ENCODE measurements around the gene ANK3.

ANK3 gene

DNA sequence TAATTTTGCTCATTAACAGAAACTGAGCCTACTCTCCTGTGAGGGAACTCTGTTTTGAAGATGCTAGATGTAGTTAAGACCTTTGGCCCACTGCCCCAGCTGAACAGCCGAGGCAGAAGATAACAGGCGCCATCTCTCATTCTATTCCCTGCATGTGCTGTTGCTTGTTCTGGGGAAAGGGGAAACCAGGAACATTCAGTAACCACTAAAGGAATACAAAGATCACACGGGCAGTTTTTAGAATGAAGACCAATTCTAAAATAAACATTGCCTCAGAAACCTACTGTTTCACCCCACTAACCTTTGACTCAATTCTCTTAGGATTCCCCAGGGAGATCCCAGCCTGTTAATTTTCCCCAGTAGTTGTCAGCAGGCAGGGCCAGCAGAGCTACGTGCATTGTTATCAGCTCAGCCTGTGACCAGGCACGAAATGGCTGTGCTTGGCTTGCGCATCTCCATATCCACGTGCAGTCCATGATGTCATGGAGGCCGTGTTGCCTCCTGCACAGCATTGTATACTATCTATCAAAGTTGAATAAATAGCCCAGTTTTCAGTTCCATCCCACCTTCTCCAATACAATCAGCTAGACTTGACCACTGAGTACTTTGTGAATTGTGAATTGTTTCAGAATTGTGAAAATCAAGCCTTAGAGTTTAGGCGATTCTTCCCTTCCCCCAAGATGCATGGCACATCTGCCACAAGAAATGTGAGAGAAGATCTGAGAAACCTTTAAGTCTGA is 36.0 kb downstream of the ANK3 start:
- no peaks in the 10 kb centered on the region for H3K9me3 ChIP-seq
- DNase-seq = no peak
- H3K4me1 ChIP-seq = peaks cover 0 to 11% (median 0%) of the 10 kb centered on the region in 4 donors
- TF ChIP-seq, protein P1, sequence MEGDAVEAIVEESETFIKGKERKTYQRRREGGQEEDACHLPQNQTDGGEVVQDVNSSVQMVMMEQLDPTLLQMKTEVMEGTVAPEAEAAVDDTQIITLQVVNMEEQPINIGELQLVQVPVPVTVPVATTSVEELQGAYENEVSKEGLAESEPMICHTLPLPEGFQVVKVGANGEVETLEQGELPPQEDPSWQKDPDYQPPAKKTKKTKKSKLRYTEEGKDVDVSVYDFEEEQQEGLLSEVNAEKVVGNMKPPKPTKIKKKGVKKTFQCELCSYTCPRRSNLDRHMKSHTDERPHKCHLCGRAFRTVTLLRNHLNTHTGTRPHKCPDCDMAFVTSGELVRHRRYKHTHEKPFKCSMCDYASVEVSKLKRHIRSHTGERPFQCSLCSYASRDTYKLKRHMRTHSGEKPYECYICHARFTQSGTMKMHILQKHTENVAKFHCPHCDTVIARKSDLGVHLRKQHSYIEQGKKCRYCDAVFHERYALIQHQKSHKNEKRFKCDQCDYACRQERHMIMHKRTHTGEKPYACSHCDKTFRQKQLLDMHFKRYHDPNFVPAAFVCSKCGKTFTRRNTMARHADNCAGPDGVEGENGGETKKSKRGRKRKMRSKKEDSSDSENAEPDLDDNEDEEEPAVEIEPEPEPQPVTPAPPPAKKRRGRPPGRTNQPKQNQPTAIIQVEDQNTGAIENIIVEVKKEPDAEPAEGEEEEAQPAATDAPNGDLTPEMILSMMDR (IDR thresholded peaks at IDR 0.05) = no peak
- no peaks in the 10 kb centered on the region for H3K27me3 ChIP-seq
- no peak overlapping the region for H3K4me3 ChIP-seq
- no peak overlapping the region for H3K27ac ChIP-seq
- intact Hi-C loops (cut with DNase I; ENCODE audit: low total_unique reads) = no loop called here
- H3K36me3 ChIP-seq = no peaks in the 10 kb centered on the region

DNA sequence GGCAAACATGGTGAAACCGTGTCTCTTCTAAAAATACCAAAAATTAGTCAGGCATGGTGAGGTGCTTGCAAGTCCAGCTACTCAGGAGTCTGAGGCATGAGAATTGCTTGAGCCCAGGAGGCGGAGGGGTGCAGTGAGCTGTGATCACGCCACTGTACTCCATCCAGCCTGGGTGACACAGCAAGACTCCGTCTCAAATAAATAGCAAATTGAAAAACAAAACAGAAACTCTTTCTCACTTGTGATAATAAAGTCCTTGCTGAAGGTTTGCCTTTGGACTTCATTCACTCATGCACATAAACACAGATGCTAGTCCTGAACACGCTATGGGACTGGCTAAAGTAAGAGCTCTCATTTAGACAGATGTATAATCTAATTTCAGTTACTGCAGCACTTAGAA is 37.6 kb downstream of the ANK3 start:
- H3K27ac ChIP-seq = no peak overlapping the region
- peaks cover 0 to 11% (median 0%) of the 10 kb centered on the region in 4 donors for H3K4me1 ChIP-seq
- intact Hi-C loops (cut with DNase I; ENCODE audit: low total_unique reads) = no loop called here

DNA sequence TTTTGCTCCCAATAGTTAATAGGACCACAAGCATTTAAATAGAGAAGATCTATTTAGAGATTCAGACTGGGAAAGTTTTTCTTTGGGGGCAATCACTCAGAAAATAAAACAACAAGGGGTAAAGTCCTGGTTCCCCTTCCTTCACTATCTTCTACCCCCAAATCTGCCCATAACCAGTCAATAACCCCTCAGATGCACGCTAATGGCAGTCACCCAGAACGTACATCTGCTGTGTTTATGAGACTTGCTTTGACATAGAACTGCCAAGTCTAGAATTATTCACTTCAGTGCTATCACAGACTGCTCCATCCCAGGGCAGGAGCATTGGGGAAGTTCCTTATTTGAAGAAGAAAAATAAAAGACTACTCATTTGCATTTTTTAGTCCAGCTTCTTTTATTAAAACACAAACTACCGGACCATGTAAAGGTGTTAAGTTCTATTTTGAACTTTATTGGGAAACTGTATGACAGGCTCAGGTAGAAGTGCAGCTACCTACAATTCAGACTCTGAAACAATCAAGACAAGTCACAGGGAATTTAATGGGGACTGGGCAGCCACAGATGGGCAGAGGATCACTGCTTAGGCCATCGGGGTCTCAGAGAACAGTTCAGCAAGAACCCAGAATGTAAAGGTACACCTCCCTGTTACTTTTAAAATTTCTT is 38.4 kb downstream of the ANK3 start:
- no peaks in the 10 kb centered on the region for H3K36me3 ChIP-seq
- H3K4me3 ChIP-seq = no peak overlapping the region
- no peak for DNase-seq
- H3K27ac ChIP-seq = no peak overlapping the region
- TF ChIP-seq, protein P1 (IDR thresholded peaks at IDR 0.05) = no peak
- no peaks in the 10 kb centered on the region for H3K9me3 ChIP-seq
- intact Hi-C loops (cut with DNase I; ENCODE audit: low total_unique reads) = no loop called here
- peaks cover 0 to 11% (median 0%) of the 10 kb centered on the region in 4 donors for H3K4me1 ChIP-seq
- H3K27me3 ChIP-seq = no peaks in the 10 kb centered on the region

More for the DNA sequence above, 37.6 kb downstream of the ANK3 start:
- Histone ChIP-seq H3K9me3 (no peaks in the 10 kb centered on the region), H3K27me3 (no peaks in the 10 kb centered on the region), H3K4me3 (no peak overlapping the region), H3K36me3 (no peaks in the 10 kb centered on the region)
- no peak for DNase-seq
- TF ChIP-seq, protein P1 (IDR thresholded peaks at IDR 0.05) = no peak

GRCh38 chr10:60350400-60350799 is 39.3 kb downstream of the ANK3 start:
- intact Hi-C loops (cut with DNase I; ENCODE audit: low total_unique reads) = no loop called here
- Histone ChIP-seq H3K36me3 (no peaks in the 10 kb centered on the region), H3K4me3 (no peak overlapping the region), H3K4me1 (peaks cover 0 to 11% (median 0%) of the 10 kb centered on the region in 4 donors), H3K27ac (no peak overlapping the region), H3K9me3 (no peaks in the 10 kb centered on the region), H3K27me3 (no peaks in the 10 kb centered on the region)
- TF ChIP-seq, protein P1 (IDR thresholded peaks at IDR 0.05) = no peak
- no peak for DNase-seq

DNA sequence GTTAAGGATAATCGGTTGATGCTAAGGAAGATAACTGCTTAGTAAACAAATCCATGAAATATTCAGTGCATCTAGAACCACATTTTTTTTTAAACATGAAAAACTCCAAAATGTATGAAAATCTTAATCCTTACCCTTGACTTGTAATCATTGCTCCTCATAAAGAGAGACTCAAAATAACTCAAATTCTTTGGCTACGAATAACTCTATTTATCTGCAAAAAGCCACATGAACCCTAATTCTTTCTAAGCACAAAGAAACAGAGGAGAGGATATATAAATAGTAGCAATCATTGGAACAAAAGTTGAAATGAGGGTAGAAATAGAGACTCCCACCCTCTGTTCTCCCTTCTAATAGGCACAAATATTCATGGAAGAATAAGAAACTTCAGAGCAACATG is 40.2 kb downstream of the ANK3 start:
- Histone ChIP-seq H3K4me1 (peaks cover 0 to 8% (median 0%) of the 10 kb centered on the region in 4 donors), H3K27me3 (no peaks in the 10 kb centered on the region), H3K9me3 (no peaks in the 10 kb centered on the region), H3K4me3 (no peak overlapping the region), H3K27ac (no peak overlapping the region), H3K36me3 (no peaks in the 10 kb centered on the region)
- TF ChIP-seq, protein P1 (IDR thresholded peaks at IDR 0.05) = no peak
- no peak for DNase-seq
- intact Hi-C loops (cut with DNase I; ENCODE audit: low total_unique reads) = no loop called here
